Kidney glomerular epithelial cell (primary cell): ENCODE results near the gene MAPK7.

Experiments used
- DNase-seq: peaks from one replicate; lab custom pipeline; 2025; lab: John Stamatoyannopoulos, UW

The MAPK7 gene

DNA sequence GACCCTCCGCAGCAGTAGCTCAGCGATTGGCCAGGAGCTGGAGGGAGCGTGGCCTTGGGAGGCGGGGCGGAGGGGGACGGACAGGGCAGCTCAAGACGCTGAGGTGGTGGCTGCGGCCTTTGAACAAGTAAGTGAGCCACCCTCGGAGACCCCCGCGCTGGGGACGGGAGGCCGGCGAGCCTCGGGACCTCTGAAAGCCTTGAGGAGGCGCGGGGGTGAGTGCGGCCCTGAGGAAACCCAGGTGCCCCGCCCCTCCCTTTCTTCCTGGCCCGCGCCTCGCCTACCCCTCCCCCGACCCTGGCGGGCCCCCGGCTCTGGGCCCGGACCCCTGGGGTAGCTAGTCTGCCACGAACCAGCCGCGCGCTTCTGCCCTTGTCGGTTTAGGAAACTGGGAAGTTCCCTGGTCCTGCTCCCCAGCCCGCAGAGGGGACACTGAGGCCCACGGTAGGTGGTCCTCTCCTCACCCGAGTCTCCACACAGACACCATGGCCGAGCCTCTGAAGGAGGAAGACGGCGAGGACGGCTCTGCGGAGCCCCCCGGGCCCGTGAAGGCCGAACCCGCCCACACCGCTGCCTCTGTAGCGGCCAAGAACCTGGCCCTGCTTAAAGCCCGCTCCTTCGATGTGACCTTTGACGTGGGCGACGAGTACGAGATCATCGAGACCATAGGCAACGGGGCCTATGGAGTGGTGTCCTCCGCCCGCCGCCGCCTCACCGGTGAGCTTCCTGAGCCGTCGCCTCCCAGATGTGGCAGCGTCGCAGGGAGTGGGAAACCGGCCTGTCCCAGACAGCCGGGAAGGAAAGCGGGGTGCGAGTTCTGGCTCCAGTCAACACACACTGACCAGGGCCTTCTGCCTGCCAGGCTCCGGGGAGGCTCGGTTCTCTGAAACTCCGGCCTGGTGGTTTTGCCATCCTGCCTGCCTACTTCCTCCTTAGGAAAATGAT, at the start of gene MAPK7:
TSS of gene MAPK7 (plus strand) at position 83 of the 945 bp plus-strand sequence. CDS start at position 486, 403 bp downstream.
- DNase-seq, result no peak

DNA sequence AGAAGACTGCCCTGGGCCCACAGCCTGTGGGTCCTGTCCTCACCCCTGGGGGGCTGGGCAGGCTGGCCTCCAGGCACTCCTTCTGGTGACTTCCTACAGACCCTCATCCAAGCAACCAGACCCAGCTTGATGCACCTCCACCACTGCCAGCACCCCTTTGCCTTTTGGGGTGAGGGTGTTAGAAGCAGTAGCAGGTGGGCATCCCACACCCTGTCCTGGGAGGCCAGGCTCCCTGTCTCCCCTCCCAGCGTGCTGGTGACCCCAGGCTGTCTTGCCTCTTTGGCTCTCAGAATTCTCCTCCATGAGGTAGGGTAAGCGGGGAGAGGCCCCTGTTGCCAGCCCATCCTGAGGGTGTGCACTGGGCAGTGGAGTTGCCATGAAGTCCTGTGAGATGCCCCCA, 49.2 kb upstream of the MAPK7 start:
- DNase-seq, result no peak

DNA sequence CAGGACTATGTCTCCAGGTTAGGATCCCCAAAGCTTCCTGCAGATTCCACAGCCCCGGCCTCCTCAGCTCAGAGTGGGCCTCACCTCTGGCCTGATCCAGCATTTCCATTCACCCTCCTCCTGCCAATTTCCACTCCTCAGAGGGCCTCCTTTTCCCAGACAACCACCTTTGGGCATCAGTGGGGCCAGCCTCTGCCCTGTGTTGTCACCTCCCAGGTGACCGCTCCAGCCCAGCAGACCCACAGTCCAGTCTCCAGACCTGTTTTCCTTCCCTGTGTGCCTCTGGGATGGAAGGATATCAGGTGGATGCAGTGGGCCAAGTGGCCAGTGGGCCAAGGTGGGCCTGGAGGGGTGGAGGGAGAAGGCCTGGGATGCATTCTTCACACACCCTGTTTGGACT, 48.5 kb upstream of the MAPK7 start:
- no peak for DNase-seq

DNA sequence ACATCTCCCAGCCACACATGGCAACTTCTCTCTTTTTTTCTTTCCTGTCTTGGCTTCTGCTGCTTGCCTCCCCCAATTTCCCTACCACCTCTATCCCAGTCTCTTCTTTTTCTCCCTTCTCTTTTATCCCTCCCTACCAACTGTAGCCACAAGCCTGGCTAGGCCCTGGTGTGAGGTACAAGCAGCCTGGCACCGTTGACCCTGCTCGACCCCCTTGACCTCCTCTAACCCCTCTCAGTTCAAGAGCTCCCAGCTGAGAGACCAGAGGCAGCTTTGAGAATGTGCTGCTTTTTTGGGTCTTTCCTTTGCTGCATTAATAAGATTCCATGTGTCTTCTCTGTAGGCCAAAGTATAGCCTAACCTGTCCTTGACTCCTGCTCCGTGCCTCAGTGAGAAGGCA, 48.0 kb upstream of the MAPK7 start:
- DNase-seq, result no peak

DNA sequence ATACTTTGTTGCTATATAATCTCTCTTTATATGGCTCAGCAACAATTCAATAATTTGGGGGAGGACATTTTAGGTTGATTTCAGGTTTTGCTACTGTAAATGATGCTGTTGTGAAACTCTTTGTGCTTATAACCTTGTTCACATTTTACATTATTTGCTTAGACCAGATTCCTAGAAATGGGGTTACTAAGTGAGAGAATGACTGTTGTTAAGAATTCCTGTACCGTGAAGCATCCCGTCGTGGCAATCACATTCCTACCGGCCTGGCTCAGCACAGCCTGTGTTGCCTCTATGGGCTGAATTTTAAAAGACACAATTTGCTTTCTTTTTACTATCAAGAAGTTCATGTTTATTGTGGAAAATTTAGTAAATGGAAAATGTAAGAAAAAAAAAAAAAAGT, 47.2 kb upstream of the MAPK7 start:
- DNase-seq, result peak; percentile 95

DNA sequence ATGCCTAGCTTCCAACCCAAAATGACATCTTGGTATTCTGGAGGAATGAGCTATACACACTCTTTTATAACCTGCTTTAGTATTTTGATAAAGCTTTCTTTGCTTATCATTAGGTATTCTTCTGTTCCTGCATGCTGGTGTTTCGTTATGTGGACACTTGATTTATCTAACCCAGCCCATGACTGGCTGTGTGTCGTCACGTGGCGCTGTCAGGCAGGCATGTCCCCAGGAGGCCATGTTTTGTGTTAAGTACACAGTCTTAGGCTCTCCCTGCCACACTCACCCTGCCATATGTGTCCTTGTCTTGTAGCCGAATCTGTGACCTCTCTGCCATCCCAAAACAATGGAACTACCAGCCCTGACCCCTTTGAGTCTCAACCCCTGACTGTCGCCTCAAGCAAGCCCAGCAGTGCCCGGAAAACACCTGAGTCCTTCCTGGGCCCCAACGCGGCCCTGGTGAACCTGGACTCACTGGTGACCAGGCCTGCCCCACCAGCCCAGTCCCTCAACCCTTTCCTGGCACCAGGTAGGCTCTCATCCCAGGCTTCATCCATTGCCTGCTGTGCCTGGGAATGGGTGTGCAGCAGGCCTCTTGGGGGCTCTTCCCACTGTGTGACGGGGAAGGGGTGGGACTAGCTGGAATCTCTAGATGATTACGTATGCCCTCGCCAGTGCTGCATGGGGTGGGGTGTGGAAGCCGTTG, 46.6 kb upstream of the MAPK7 start:
- no peak for DNase-seq

DNA sequence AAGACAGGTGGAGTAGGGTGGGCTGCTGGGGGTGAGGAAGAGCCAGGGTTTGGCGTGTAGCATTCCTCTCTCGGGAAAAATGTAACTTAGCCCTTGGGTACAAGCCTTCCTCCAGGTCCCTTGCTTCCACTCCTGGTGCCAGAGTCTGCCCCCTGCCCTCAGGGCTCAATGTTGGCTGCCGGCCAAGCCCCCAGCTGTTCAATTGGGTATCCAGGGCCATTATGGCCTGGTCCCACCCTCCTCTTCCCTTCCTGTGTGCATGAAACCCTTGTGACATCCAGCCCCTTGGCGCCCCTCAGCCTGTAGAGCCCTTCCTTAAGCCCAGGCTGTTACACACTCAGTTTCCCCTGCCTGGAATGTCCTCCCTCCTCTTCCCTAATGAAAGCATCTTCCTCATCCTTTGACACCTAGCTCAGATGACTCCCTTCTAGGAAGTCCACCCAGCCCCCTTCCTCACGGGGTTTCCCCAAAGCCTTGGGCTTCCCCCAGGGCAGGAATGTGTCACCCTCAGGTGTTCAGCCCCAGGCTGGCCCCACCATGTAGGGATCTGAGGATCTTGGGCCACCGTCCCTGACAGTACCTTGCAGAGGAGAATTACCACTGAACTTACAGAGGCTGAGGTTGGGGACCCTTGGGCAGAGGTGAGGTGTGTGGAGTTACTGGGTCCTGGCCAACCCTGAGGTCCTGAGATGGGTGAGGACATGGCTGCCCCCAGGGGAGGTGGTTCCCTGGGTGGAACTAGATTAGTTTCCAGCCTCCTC, 45.7 kb upstream of the MAPK7 start:
- DNase-seq, result no peak

DNA sequence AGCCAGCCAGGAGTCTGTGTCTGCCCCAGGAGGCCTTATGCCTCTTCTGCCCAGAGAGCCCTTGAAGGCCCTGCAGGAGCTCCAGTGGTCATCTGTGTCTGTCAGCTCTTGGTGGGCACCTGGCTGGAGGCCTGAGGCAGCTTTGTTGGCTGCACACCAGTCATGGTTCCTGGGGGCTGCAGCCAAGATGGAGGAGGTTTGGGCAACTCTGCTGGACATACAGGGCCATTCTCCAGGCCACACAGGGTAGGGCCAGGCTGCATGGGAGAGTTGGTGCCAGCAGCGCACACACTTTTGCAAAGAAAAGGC, 45.2 kb upstream of the MAPK7 start:
- no peak for DNase-seq

DNA sequence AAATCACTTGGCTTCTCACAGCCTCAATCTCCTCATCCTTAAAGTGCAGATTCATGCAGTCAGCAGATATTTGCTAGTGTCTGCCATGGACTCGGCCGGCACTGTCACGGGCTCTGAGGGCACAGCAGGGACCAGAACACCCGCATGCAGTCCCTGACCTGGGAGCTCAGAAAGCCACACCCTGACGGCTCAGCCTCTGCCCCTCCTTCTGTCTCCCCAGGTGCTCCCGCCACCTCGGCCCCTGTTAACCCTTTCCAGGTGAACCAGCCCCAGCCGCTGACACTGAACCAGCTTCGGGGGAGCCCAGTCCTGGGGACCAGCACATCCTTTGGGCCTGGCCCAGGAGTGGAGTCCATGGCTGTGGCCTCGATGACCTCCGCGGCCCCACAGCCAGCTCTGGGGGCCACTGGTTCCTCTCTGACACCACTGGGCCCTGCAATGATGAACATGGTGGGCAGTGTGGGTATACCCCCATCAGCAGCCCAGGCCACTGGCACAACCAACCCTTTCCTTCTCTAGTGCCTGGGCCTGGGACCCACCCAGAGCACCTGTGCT, 44.5 kb upstream of the MAPK7 start:
- DNase-seq, result no peak

DNA sequence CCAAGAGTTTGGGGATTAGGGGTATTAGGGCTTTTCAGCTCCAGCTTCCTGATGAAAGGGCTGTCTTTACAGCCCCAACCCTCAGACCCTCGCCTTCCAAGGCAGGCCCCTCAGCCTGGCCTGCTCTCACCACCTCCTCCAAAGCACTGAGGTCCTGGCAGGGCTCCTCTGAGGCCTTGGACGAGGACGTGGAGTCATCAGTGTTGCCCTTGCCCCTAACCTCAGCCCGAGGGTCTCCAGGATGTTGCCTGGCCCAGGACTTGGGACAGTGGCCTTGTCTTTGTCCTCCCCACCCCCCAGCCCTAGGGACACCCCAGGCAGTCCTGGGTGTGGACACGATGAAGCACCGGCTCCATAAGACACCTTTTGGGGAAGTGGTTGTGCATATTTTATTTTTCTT, 44.0 kb upstream of the MAPK7 start:
- DNase-seq, result no peak

DNA sequence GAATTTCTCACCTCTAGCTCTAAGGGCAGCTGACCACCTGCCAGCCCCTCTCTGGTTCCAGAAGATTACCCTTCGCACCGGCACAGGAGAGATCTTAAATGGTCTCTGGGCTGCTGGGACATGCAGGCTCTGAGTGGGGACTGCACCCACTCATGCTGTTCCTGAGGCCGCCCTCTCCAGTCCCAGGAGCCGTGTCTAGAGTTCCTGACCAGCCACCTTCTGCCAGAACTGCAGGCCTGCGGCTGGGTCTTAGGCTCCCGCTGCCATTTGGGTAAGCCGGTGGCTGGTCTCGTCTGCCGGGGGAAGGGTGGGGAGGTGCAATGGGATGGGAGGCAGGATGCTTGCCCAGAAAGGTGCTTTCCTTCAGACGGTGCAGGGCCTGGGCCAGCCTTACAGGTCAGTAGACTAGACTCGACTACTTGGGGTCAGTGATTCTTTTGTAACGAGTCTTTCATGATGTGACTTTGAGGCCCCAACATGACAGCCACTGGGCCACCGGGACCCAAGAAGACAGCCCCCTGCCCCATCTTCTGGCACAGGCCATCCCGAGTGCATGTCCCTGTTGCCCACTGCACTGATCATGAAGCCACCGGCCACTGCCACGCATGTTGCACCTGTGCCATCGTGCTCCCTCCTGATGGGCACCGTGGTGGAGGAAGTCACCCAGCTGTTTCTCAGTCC, 42.2 kb upstream of the MAPK7 start:
- no peak for DNase-seq

DNA sequence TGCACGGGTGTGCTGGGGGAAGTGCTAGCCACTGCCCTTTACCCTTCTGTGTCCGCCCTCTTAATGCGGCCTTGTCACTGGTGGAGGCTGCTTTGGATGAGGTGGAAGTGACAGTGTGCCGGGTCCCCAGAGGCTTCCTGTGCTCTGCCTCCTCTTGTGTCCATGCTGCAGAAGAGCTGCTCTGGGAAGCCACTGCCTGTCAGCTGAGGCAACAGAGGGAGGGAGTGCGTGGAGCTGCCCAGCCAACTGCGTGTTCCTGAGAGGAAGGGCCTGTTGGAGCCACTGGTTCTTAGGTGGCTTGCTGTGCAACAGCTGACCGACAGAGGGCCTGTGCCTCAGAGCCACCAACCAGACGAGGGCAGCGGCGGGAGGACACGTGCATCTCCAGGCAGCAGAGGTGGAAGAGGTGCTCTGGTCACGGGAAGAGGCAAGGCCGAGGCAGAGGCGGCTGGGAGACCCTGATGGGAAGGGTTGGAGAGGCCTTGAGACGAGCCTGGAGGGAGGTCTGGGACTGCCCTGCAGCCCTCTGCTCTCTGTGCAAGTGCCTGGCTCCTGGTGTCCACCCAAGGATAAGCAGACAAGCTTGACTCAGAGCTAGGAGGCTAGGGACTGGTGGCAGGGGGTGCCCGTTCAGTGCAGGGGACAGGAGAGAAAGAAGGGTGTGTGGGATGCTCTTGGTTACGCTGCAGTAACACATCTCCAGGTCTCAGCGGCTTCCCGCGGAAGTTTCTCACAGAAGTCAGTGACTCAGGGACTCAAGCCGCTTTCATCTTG, 41.2 kb upstream of the MAPK7 start:
- no peak for DNase-seq

DNA sequence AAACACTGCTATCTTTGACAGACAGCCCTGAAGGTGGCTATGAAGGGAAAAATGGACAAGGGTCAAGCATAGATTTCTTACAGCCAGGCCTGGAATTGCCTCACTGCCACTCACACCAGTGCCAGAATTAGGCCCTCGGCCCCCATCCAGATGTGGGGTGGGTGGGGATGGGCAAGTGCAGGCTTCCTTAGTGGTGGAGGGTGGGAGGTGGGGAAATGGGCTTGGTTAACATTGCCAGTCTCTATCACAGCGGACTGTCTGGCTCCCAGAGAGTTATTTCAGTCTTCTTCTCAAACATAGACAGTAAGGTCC, 40.6 kb upstream of the MAPK7 start:
- DNase-seq, result no peak

DNA sequence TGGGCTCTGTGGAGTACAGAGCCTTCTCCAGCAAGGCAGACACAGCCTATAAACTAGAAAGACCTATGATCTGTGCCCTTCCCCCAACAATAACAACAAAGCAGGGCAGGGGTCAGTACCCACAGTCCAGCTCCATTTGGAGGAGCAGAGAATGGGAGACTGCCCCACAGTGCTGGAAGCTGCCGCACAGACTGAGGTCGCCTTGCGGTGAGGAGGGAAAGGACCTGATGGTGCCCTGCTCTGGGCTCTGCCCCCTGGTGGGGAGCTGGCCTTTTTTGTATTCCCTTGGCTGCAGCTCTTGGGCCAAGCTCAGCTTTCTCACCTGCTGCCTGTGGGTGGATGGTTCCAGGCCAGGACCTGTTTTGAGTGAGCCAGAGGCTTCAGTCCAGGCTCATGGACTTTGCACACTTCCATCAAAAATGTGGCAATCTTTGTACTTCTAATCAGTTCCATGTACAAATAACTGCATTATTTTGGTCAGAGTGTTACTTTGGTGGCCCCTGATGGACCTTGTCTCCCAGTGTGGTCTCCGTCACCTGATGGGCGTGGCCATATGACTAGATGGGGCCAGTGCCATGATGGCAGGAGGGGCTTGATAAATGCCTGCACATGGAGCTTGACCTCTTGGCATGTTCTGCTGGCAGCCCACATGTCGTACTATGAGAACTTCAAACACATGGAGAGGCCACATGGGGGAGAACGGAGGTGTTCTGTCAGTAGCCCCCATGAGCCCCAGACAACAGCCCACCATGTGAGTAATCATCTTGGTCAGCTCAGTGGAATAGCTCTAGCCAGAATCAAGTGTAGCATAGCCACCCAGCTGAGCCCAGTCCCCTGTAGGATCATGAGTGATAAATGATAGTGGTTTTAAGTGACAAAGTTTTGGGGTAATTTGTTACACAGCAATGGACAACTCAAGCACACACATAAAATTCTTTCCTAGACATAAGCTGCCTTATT, 40.0 kb upstream of the MAPK7 start:
- DNase-seq, result peak; percentile 15

DNA sequence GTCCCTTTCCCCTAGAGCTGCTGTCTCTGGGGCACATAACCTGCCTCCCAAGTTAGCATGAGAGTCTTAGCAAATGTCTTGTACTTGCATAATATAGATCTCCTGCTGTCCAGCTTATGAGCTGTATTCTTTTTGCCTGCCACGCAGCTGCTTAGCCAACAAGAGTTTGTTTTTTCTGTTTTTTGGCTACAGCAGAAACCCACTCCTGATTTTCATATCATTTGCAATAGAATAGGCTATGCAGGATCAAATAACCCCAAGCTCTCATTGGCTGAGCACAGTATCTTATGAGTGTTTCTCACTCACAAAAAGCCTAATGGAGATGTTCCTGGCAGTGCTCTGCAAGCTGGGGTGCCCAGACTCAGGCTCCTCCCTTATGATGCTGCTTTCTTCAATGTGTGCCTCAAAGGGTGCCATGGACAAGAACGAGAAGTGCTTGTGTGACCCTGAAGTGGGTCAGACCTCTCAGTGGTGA, 38.9 kb upstream of the MAPK7 start:
- DNase-seq, result no peak

DNA sequence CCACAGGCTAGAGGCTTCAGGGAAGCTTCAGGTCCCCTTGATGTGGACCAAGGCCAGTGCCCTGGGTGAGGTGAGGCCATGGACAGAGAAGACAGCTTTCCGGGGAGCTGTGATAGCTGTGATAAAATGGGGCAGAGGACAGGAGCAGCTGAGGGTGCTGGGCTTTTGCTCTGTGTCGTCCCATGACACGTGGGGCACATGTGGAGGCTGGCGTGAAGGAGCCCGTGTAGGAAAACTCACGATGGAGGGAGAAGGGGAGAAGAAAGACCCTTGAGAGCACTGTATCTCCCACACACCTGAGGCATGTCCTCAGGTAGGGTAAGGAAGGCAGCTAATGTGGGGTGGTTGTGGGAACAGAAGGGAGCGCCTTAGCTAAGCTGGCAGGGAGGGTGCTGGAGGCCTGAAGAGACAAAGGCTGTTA, 37.1 kb upstream of the MAPK7 start:
- no peak for DNase-seq

DNA sequence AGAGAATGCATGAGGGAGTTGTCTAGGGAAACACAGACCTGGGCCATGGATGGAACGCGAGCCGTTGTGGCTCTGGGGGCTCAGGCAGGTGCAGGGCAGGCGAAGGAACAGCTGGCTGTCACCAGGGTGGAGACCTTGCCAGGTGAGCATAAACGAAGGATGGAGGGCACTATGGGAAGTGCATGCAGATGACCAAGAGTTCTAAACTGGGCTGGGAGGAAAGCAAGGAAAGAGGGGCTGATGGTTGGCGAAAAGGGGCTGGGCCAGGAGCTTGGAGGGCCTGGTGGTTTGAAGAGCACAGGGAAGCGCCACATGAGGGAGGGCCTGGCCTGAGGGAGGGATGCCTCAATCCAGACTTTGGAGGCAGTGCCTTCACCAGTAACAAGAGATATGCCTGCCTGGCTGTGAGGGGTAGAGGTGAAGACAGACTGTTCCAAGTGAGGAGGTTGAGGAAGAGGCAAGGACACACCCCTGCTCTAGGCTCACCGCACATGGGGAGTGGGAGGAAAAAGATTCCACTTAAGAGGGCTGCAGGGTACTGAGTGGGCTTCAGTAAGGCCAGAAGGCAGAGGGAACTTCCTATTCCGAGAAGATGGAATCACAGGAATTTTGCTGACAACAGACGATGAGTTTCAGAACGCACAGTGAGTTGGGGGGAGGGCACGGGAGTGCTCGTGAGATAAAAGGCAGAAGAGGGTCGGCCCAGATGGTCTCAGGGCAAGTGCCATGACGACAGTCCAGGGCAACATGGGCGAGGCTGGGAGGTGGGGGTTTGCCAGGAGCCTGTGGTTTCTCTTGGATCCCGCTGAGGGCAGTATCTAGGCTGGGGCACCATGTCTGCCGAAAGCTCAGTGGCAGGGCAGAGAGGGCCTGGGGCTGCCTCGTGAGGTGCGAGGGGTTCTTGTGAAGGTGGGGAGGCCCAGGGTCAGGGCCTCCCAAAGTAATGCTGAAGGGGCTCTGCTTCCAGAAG, 36.4 kb upstream of the MAPK7 start:
- DNase-seq, result no peak

DNA sequence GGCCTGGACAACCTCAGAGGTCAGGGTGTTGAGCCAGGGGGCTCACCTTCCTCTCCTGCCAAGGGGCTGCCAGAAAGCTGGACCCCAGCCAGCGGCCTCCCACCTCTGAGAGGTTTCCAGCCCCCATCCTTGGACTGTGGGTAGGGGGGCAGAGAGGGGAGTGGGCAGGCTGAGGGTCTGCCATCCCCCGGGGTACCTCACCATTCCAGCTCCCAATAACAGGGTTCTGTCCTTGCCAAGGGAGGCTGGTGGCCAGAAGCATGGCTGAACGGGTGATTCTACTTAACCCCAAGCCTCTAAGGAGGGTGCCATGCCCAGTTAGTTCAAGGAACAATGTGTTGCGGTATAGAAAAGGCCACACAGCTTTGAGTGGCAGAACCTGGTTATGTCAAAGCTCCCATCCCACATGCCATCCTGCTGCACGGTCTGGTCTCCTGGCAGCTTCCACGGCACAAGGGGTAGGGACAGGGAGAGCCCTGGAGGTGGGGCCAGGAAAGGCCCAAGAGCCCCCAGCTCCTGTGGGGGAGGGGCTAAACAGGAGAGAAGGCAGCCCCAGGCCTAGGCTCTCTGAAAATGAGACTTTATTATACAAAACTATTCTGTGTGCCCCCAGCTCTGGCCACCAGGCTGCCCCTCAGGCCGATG, 35.6 kb upstream of the MAPK7 start:
- DNase-seq, result no peak
